ENCODE results near the gene SLC35G1. TPM values are rescaled to one million over a fixed set of nuclear protein-coding genes. Genes with fewer than 3 reads are reported as not detected.

SLC35G1 gene
- total RNA-seq, 1 donor from 2014 or later: 3.0 TPM

- TF ChIP-seq CTCF (IDR thresholded peaks at IDR 0.05; ENCODE audit: partially characterized antibody, unreplicated experiment): no peak
- Mint-ChIP-seq H3K9me3 (ENCODE audit: unreplicated experiment) (no peaks in the 10 kb centered on the region), H3K4me3 (ENCODE audit: unreplicated experiment) (no peak overlapping the region), H3K36me3 (ENCODE audit: unreplicated experiment) (no peaks in the 10 kb centered on the region), H3K27ac (ENCODE audit: unreplicated experiment) (no peak overlapping the region), H3K4me1 (ENCODE audit: low read depth, unreplicated experiment) (no peaks in the 10 kb centered on the region), H3K27me3 (ENCODE audit: unreplicated experiment) (no peaks in the 10 kb centered on the region)
- DNase-seq: no peak
Measured at GRCh38 chr10:93903051-93903450, 9.3 kb downstream of the SLC35G1 start.

GRCh38 chr10:93904901-93905300, 11.1 kb downstream of the SLC35G1 start:
- Mint-ChIP-seq H3K27me3 (ENCODE audit: unreplicated experiment) (no peaks in the 10 kb centered on the region), H3K27ac (ENCODE audit: unreplicated experiment) (no peak overlapping the region), H3K4me1 (ENCODE audit: low read depth, unreplicated experiment) (no peaks in the 10 kb centered on the region), H3K4me3 (ENCODE audit: unreplicated experiment) (no peak overlapping the region), H3K9me3 (ENCODE audit: unreplicated experiment) (no peaks in the 10 kb centered on the region), H3K36me3 (ENCODE audit: unreplicated experiment) (no peaks in the 10 kb centered on the region)
- no peak for DNase-seq
- no peak for TF ChIP-seq CTCF (IDR thresholded peaks at IDR 0.05; ENCODE audit: partially characterized antibody, unreplicated experiment)

- DNase-seq: no peak
- Mint-ChIP-seq H3K27me3 (ENCODE audit: unreplicated experiment) (no peaks in the 10 kb centered on the region), H3K27ac (ENCODE audit: unreplicated experiment) (no peak overlapping the region), H3K4me3 (ENCODE audit: unreplicated experiment) (no peak overlapping the region), H3K36me3 (ENCODE audit: unreplicated experiment) (no peaks in the 10 kb centered on the region), H3K9me3 (ENCODE audit: unreplicated experiment) (no peaks in the 10 kb centered on the region), H3K4me1 (ENCODE audit: low read depth, unreplicated experiment) (no peaks in the 10 kb centered on the region)
- no peak for TF ChIP-seq CTCF (IDR thresholded peaks at IDR 0.05; ENCODE audit: partially characterized antibody, unreplicated experiment)
Measured at GRCh38 chr10:93907059-93907458, 13.3 kb downstream of the SLC35G1 start.

GRCh38 chr10:93911866-93912265, 18.1 kb downstream of the SLC35G1 start:
- no peak overlapping the region for H3K27ac Mint-ChIP-seq (ENCODE audit: unreplicated experiment)
- H3K4me3 Mint-ChIP-seq (ENCODE audit: unreplicated experiment): no peak overlapping the region
- TF ChIP-seq CTCF (IDR thresholded peaks at IDR 0.05; ENCODE audit: partially characterized antibody, unreplicated experiment): no peak
- no peak for DNase-seq
- no peaks in the 10 kb centered on the region for H3K9me3 Mint-ChIP-seq (ENCODE audit: unreplicated experiment)
- no peaks in the 10 kb centered on the region for H3K4me1 Mint-ChIP-seq (ENCODE audit: low read depth, unreplicated experiment)
- no peaks in the 10 kb centered on the region for H3K27me3 Mint-ChIP-seq (ENCODE audit: unreplicated experiment)
- no peaks in the 10 kb centered on the region for H3K36me3 Mint-ChIP-seq (ENCODE audit: unreplicated experiment)

- Mint-ChIP-seq H3K9me3 (ENCODE audit: unreplicated experiment) (no peaks in the 10 kb centered on the region), H3K27me3 (ENCODE audit: unreplicated experiment) (no peaks in the 10 kb centered on the region), H3K4me1 (ENCODE audit: low read depth, unreplicated experiment) (no peaks in the 10 kb centered on the region), H3K27ac (ENCODE audit: unreplicated experiment) (no peak overlapping the region), H3K4me3 (ENCODE audit: unreplicated experiment) (no peak overlapping the region), H3K36me3 (ENCODE audit: unreplicated experiment) (no peaks in the 10 kb centered on the region)
- no peak for DNase-seq
- no peak for TF ChIP-seq CTCF (IDR thresholded peaks at IDR 0.05; ENCODE audit: partially characterized antibody, unreplicated experiment)
Measured at GRCh38 chr10:93912444-93912843, 18.7 kb downstream of the SLC35G1 start.

Measured in glutamatergic neuron (in vitro differentiated cells).